Right cardiac atrium (tissue), 5 donors: ENCODE data around the gene RNH1. TPM values are rescaled to one million over a fixed set of nuclear protein-coding genes. Genes with fewer than 3 reads are reported as not detected.

ENCODE experiments used
- ATAC-seq, 2 donors: fragments of 200-7000 bp; cut with Tn5 transposase; one replicate each; pipeline versions ENCODE4 v1.8.0 to v1.9.1; 2020; ENCODE audit warnings: moderate library complexity in 2 of 2, mild to moderate bottlenecking in 1 of 2
- DNase-seq, 3 donors: peaks; one replicate each; pipeline ENCODE4 v3.0.0-alpha.2; 2020
- H3K27ac ChIP-seq: one replicate; pipeline ENCODE4 v1.5.1; 2013; ENCODE audit warnings: mild to moderate bottlenecking, low read length, control low read depth, moderate library complexity
- H3K27me3 ChIP-seq: one replicate; pipeline ENCODE4 v1.6.1; 2013; ENCODE audit not compliant: control insufficient read depth, insufficient read depth
- H3K4me1 ChIP-seq: one replicate; pipeline ENCODE4 v1.6.1; 2013; ENCODE audit warnings: low read length; ENCODE audit not compliant: control insufficient read depth, insufficient read depth
- H3K4me3 ChIP-seq: one replicate; pipeline ENCODE4 v1.5.1; 2013; ENCODE audit warnings: low read length, control low read depth
- H3K9me3 ChIP-seq: one replicate; pipeline ENCODE4 v1.6.1; 2013; ENCODE audit warnings: low read length; ENCODE audit not compliant: control insufficient read depth
- WGBS: extraction: QIAGEN DNeasy Blood & Tissue Kit; methylation state at CpG from one replicate; pipeline ENCODE4 v1.1.7; 2013; 5-methylcytosine and 5-hydroxymethylcytosine counted together
- intact Hi-C, 4 donors: fragments of 100-400 bp; cut with DNase I; formaldehyde crosslinking; loops; one replicate each; pipeline versions ENCODE4 v1.11.0 to v1.14.0; 2022 to 2023
- long read RNA-seq, 4 donors: library from polyadenylated mRNA; unstranded; transcript quantifications; one replicate each; pipeline ENCODE4 v2.0.0, GENCODE V29; 2020 to 2021
- polyA plus RNA-seq: library from polyadenylated mRNA; stranded (reverse); fragments of 200-250 nt; gene quantifications from one replicate; pipeline ENCODE4 v1.2.3, GENCODE V29; 2013
- total RNA-seq, 4 donors: library from RNA; stranded (reverse); fragmentation: NEBNext Ultra II Directional; extraction: Animal tissue kit (Norgen Biotek cat#: 25700); gene quantifications; one replicate each; pipeline ENCODE4 v1.2.1, GENCODE V29; 2021
- donor health status: healthy with polysubstance abuse.
- donor health status: DM: no; HTN: yes; CAD: no.
- donor health status: DM: no; HTN: no; CAD: no.
- donor health status: DM: no; HTN: yes; CAD: no; lungs with severe emphysema.
- donor health status: DM: yes; HTN: yes; CAD: no.

Gene RNH1
- 100 to 1,000 TPM; 188 to 203 (median 195) TPM for total RNA-seq
- polyA plus RNA-seq, result 162 TPM
- long read RNA-seq, donor 1, transcript RNH1-224 (9 exons, 2,973 nt), result minor isoform, 21 of 953 reads
- long read RNA-seq, donor 1, transcript RNH1-206 (10 exons, 1,725 nt), result minor isoform, 19 of 953 reads
- long read RNA-seq, donor 1, transcript RNH1-202 (10 exons, 1,791 nt), result minor isoform, 152 of 953 reads
- long read RNA-seq, donor 1, transcript RNH1-203 (10 exons, 1,722 nt), result major isoform, 235 of 953 reads
- long read RNA-seq, donor 1, partial matches to known transcripts, result 216 of 953 reads
- long read RNA-seq, donor 1, other reads (novel, unspliced or antisense), result 265 of 953 reads
- long read RNA-seq, donor 2, transcript RNH1-206 (10 exons, 1,725 nt), result minor isoform, 11 of 522 reads
- long read RNA-seq, donor 2, transcript RNH1-203 (10 exons, 1,722 nt), result minor isoform, 104 of 522 reads
- long read RNA-seq, donor 2, transcript RNH1-202 (10 exons, 1,791 nt), result major isoform, 113 of 522 reads
- long read RNA-seq, donor 2, transcript RNH1-224 (9 exons, 2,973 nt), result minor isoform, 13 of 522 reads
- long read RNA-seq, donor 2, partial matches to known transcripts, result 124 of 522 reads
- long read RNA-seq, donor 2, other reads (novel, unspliced or antisense), result 129 of 522 reads
- long read RNA-seq, donor 3, transcript RNH1-224 (9 exons, 2,973 nt), result minor isoform, 90 of 2,468 reads
- long read RNA-seq, donor 3, transcript RNH1-202 (10 exons, 1,791 nt), result minor isoform, 372 of 2,468 reads
- long read RNA-seq, donor 3, transcript RNH1-206 (10 exons, 1,725 nt), result minor isoform, 30 of 2,468 reads
- long read RNA-seq, donor 3, transcript RNH1-203 (10 exons, 1,722 nt), result major isoform, 668 of 2,468 reads
- long read RNA-seq, donor 3, partial matches to known transcripts, result 602 of 2,468 reads
- long read RNA-seq, donor 3, other reads (novel, unspliced or antisense), result 632 of 2,468 reads
- long read RNA-seq, donor 4, transcript RNH1-205 (11 exons, 2,014 nt), result minor isoform, 9 of 463 reads
- long read RNA-seq, donor 4, transcript RNH1-202 (10 exons, 1,791 nt), result minor isoform, 65 of 463 reads
- long read RNA-seq, donor 4, transcript RNH1-203 (10 exons, 1,722 nt), result major isoform, 102 of 463 reads
- long read RNA-seq, donor 4, transcript RNH1-204 (10 exons, 1,864 nt), result minor isoform, 9 of 463 reads
- long read RNA-seq, donor 4, partial matches to known transcripts, result 134 of 463 reads
- long read RNA-seq, donor 4, other reads (novel, unspliced or antisense), result 126 of 463 reads

DNA sequence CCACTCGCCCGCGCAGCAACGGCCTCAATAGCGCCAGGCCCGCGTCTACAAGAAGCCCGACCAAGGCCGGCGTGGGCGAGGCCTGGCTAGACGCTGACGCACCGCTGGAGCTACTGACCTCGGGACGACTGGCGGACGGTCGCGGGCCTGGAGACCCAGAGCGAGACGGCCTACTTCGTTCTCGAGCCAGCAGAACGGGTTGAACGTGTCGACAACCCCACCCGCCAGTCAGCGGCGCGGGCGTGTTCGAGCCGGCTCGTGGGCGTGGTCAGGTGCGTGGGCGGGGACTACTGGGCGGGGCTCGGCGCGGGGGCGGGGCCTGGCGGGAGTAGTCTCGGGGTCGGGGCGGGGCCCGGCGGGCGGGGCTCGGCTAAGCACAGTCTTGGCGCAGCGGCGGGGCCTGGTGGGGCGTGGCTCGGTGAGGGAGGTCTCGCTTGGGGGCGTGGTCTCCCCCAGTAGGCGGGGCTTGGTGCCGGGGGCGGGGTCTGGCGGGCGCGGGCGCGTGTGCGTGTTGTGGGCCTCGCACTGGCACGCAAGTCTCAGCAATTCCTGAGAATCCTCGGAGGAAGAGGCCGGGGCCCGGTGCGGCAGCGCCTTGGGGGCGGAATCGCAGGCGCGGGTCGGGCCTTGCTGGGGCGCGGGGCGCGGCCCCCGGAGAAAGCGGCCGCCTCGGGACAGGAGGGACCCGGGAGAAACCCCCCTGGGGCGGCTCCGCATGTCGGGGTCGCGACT is at the start of gene RNH1:
RNH1 (minus strand) TSS at position 248 of the 732 bp plus-strand sequence. CDS start 5,080 bp downstream, outside the sequence.
- Histone ChIP-seq H3K27me3 (no peaks in the 10 kb centered on the region), H3K4me3 (peak within 1 kb of the TSS; percentile 72), H3K9me3 (no peaks in the 10 kb centered on the region), H3K4me1 (peaks cover 4% of the 10 kb centered on the region), H3K27ac (peak within 1 kb of the TSS; percentile 99)
- DNase-seq (peak; percentile 99 to 100 (median 100)), ATAC-seq (peak; percentile 89 to 90)
- under 1% methylated on average over 93 of the region's 93 CpGs for WGBS
- intact Hi-C loops, result loop anchor here in 1 of 4 donors (2.0 kb wide), 1 partner anchor 56 kb away; the partner anchor contains the start of gene PTDSS2

DNA sequence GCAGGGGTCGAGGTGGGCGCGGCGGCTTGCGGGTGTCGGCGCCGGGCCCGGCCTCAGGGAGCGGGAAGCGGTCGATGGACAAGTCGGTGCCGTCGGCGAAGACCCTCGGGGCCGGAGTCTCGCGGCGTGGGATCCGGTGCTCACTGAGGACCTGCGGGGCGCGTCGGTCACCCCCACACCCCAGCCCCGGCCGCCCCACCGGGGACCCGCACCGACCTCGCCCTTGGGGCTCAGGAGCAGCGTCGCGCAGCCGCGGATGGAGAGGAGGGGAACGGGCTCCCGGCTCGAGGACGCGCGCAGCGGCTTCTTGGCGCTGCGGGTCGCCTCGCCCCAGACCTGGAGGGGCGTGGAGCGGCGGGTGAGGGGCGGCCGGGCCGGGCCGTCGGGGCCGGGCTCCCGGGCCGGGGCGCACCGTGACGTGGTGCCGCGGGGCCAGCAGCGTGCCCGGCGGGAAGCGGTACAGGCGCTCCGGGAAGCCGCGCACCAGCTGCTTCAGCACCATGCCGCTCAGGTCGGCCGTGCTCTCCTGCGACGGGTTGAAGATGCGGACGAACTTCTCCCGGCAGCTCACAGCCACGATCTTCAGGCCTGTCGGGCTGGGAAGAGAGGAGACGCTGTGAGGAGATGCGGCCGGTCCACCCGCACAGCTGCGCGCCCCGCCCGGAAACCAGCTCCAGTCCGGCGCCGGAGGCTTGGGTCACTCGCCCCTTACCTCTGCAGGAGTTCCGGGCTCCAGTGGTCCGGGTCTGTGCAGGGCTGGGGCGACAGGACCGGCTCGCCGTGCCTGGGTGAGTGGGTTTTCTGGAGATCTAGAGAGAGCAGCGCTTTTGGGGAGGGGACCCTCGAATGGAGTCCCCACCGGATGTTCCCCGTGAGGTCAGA is 49.0 kb upstream of the RNH1 start:
- ATAC-seq (no peak), DNase-seq (peak in 1 of 3 donors; percentile 58)
- H3K4me1 ChIP-seq, result no peaks in the 10 kb centered on the region
- H3K4me3 ChIP-seq, result no peak overlapping the region
- intact Hi-C loops, result loop anchor here in 3 of 4 donors (2.0 to 10.0 kb wide), 2 partner anchors 169 to 171 kb away; no protein-coding TSS in a partner anchor
- 3% methylated on average over 104 of the region's 104 CpGs for WGBS
- no peaks in the 10 kb centered on the region for H3K27me3 ChIP-seq
- no peaks in the 10 kb centered on the region for H3K9me3 ChIP-seq
- no peak overlapping the region for H3K27ac ChIP-seq

DNA sequence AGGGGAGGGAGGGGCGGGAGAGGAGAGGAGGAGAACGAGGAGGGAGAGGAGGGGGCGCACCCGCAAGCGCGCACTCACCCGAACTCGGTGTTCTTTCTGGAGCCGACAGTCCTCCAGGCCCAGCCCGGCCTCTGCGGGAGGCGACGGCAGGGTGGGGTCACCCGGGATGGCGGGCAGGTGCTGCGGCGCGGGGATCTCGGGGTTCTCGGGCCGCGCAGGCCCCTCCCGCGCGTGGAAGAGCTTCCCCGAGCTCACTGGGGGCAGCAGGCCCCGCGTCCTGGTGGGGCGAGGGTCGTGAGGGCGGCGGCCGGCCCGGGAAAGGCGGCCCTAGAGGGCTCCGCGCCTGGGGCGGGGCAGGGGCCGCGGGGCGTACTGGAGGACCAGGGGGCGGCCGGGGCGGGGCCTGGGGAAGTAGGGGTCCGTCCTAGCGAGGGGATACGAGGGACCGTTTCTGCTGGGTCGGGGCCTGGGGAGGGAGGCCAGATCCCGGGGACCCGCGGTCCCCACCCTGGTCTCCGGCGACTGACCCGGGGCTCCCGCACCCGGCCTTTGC is 48.3 kb upstream of the RNH1 start:
- H3K27ac ChIP-seq, result no peak overlapping the region

GRCh38 chr11:554428-555226 is 47.6 kb upstream of the RNH1 start:
- H3K4me1 ChIP-seq, result no peaks in the 10 kb centered on the region
- H3K9me3 ChIP-seq, result no peaks in the 10 kb centered on the region
- peak overlapping the region; percentile 24 for H3K4me3 ChIP-seq
- intact Hi-C loops, result loop anchor here (2.0 to 10.0 kb wide), 3 partner anchors 170 to 173 kb away; no protein-coding TSS in a partner anchor
- no peaks in the 10 kb centered on the region for H3K27me3 ChIP-seq
- DNase-seq (peak in 2 of 3 donors; percentile 80 to 81), ATAC-seq (peak; percentile 27 to 39)
- WGBS, result 12% methylated on average over 47 of the region's 60 CpGs
- H3K27ac ChIP-seq, result no peak overlapping the region

More for the DNA sequence above, 48.3 kb upstream of the RNH1 start:
- 1% methylated on average over 57 of the region's 57 CpGs for WGBS
- ATAC-seq (no peak), DNase-seq (peak in 1 of 3 donors; percentile 54)
- H3K9me3 ChIP-seq, result no peaks in the 10 kb centered on the region
- H3K4me1 ChIP-seq, result no peaks in the 10 kb centered on the region
- no peaks in the 10 kb centered on the region for H3K27me3 ChIP-seq
- intact Hi-C loops, result loop anchor here in 3 of 4 donors (2.0 to 10.0 kb wide), 2 partner anchors 169 to 171 kb away; no protein-coding TSS in a partner anchor
- H3K4me3 ChIP-seq, result peak overlapping the region; percentile 24

DNA sequence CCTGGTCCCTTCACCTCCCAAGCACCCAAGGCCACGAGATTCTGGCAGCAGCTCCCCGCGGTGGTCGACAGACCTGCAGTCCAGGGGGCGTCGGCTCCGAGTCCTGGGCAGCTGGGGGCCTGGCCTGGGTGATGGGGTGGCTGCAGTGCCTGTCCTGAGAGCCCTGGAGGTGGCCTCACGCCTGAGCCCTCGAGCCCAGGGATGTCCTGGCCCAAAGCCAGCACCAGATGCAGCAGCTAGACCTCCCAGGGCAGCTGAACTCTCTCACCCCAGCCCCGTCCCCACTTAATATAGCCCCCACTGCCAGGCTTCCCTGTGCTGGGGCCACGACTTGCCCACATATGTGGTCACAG is 46.9 kb upstream of the RNH1 start:
- Histone ChIP-seq H3K4me1 (no peaks in the 10 kb centered on the region), H3K4me3 (no peak overlapping the region), H3K27me3 (no peaks in the 10 kb centered on the region), H3K9me3 (no peaks in the 10 kb centered on the region), H3K27ac (no peak overlapping the region)
- intact Hi-C loops, result loop anchor here (2.0 to 10.0 kb wide), 3 partner anchors 171 to 173 kb away; no protein-coding TSS in a partner anchor
- ATAC-seq, result no peak
- peak in 1 of 3 donors; percentile 55 for DNase-seq
- WGBS, result 55% methylated on average over 11 of the region's 11 CpGs

DNA sequence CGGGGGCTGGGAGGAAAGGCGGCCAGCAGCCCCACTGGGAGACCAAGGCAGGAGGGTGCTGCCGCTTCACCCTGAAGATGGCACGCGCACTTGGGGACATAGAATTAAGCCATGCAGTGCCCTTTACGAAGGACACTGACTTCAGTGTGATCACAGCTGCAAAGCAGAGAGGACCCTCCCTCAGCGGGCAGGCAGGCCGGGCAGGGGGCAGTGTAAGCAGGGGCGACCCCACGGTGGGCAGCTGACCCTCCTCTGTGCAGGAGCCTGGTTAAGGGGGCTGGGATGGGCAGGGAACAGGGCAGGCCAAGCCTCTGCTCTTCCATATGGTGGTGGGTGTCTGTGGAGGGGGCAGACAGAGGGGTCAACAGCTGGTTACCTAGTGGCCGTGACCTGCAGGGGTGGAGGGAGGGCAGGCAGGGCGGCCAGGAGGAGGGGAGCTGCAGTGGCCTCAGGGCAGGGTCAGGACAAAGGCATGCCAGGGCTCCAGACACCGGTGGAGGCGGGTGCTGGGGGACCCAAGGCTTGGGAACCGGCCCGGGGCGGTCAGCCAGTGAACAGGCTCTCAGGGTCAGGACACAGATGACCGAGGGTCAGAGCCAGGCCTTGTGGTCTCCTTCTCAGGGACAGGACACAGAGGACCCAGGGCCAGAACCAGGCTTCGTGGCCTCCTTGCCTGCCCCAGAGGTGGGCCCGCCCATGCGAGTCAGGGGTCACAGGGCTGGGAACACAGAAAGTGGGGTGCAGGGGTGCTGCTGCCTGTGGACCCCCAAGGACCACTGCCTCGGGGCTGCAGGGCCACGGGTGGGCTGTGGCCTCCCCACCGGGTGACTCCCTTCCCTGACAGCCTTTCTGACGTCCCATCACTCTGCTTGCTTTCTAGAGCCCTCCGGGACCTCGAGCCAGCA is 46.3 kb upstream of the RNH1 start:
- Histone ChIP-seq H3K4me1 (no peaks in the 10 kb centered on the region), H3K27me3 (no peaks in the 10 kb centered on the region), H3K27ac (no peak overlapping the region), H3K9me3 (no peaks in the 10 kb centered on the region), H3K4me3 (no peak overlapping the region)
- WGBS, result 82% methylated on average over 27 of the region's 27 CpGs
- DNase-seq, result no peak
- no peak for ATAC-seq
- intact Hi-C loops, result loop anchor here in 3 of 4 donors (5.0 to 10.0 kb wide), 2 partner anchors 171 to 174 kb away; no protein-coding TSS in a partner anchor

DNA sequence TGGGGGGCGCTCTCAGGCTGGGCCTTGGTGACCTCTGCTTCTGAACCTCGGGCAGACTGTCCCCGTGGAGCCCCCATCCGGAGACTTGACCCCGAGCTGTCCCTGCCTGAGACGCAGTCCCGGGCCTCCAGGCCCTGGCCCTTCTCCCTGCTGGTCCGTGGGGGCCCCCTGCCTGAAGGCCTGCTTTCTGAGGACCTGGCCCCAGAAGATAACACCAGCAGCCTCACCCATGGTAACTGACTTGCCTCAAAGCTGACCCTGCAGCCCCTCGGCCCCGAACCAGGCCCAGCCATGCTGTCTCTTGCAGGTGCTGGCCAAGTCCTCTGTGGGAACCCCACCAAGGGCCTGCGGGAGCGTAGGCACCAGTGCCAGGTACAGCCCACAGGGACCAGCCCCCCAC is 44.6 kb upstream of the RNH1 start:
- intact Hi-C loops, result loop anchor here in 3 of 4 donors (5.0 to 10.0 kb wide), 2 partner anchors 173 to 176 kb away; no protein-coding TSS in a partner anchor
- peak in 2 of 3 donors; percentile 6 to 44 for DNase-seq
- Histone ChIP-seq H3K4me1 (no peaks in the 10 kb centered on the region), H3K4me3 (no peak overlapping the region), H3K27me3 (no peaks in the 10 kb centered on the region), H3K9me3 (no peaks in the 10 kb centered on the region), H3K27ac (no peak overlapping the region)
- WGBS, result 78% methylated on average over 12 of the region's 12 CpGs
- ATAC-seq, result no peak

DNA sequence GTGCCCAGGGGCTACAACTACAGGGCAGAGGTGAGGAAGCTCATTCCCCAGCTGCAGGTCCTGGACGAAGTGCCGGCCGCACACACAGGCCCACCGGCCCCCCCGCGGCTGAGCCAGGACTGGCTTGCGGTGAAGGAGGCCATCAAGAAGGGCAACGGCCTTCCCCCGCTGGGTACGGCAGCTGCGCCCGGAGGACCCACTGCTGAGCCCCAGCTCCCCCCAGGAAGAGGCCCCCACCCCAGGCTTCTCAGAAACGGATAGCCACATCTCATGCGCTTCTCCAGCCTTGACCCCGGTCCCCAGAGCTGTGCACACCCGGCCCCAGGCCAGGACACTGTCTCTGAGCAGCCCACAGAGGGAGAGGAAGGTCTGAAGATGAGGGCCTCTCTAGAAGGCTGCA is 44.1 kb upstream of the RNH1 start:
- no peaks in the 10 kb centered on the region for H3K9me3 ChIP-seq
- intact Hi-C loops, result loop anchor here in 3 of 4 donors (5.0 to 10.0 kb wide), 2 partner anchors 174 to 176 kb away; no protein-coding TSS in a partner anchor
- WGBS, result 88% methylated on average over 16 of the region's 16 CpGs
- ATAC-seq (no peak), DNase-seq (peak in 2 of 3 donors; percentile 8 to 60)
- H3K27ac ChIP-seq, result no peak overlapping the region
- H3K4me3 ChIP-seq, result no peak overlapping the region
- H3K4me1 ChIP-seq, result no peaks in the 10 kb centered on the region
- no peaks in the 10 kb centered on the region for H3K27me3 ChIP-seq
